Measurements from ENCODE around the gene ARL6.
"Not testable (repeated sequence)": the region's sequence is repeated elsewhere in the genome, so short reads cannot be mapped to it uniquely, and the experiment has no call there.

The ARL6 gene

GRCh38 chr3:97821774-97822358, 57.3 kb downstream of the ARL6 start, which contains the start of gene CRYBG3:
Gene CRYBG3 (plus strand): TSS chr3:97822011. CDS start chr3:97822207, 196 bp downstream.
- peak; percentile 72 for DNase-seq

GRCh38 chr3:97822359-97822775, 57.8 kb downstream of the ARL6 start:
- DNase-seq = no peak

- DNase-seq = no peak
Measured at GRCh38 chr3:97823046-97824004, 58.8 kb downstream of the ARL6 start.

GRCh38 chr3:97825101-97825500, 60.5 kb downstream of the ARL6 start:
- DNase-seq = no peak

- no peak for DNase-seq
Measured at GRCh38 chr3:97827741-97828471, 63.3 kb downstream of the ARL6 start.

DNA sequence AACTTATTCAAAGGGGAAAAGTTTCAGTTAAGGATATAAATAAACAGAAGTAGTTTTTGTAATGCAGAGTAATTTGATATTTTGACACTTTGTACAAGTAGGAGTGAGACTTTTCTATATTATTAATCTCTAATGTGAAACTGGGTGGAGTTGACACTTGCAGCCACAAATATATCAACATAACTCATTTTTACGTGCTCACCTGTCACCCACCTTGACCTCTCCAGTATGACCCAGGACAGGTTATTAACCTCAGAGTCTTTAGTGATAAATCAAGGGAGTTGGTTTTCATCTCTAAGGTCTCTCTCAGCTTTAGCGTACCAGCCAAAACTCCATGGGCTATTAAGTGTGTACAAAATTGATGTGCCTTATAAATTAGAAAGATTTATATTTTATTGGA, 64.6 kb downstream of the ARL6 start:
- DNase-seq = no peak

- no peak for DNase-seq
Measured at GRCh38 chr3:97830638-97831037, 66.1 kb downstream of the ARL6 start.

DNA sequence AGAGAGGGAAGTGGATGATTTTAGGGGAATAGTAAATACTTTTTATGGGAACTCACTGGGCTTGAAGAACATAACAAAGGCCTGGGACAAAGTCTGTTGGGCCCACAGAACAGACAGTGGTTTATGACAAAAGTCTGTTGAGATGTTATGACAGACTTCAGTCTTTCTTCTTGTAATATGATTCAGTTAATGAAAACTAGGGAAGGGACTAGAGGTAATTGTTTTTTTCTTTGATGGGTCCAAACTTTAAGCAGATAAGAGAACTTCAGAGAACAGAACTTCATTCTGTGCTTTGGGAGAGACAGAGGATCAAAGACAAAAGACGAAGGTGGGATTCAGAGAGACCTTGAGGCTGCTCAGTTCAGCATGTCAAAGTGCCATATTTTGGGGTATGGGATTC, 66.6 kb downstream of the ARL6 start:
- DNase-seq = no peak

- not testable (repeated sequence) for DNase-seq
Measured at GRCh38 chr3:97833184-97833583, 68.6 kb downstream of the ARL6 start.

- DNase-seq = no peak
Measured at GRCh38 chr3:97835761-97836160, 71.2 kb downstream of the ARL6 start.

- no peak for DNase-seq
Measured at GRCh38 chr3:97838393-97838792, 73.8 kb downstream of the ARL6 start.

DNA sequence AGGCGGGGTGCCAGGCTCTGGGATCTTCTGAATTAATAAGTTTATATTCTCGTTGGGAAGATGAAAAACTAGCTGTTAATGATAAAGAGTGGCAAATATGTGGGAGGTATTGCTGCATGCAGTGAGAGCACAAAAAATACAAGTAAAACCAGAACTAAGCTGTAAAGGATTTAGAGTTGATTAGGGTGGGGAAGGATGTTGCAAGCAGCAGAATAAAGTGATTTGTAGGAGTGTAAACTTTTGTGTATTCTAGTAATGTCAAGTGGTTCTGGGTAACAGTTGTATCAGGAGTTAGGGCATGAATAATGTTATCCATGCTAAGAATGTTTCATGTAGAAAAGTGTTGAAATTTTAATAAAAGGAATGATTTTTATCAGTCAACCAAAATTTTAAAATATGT, 75.4 kb downstream of the ARL6 start:
- DNase-seq = no peak

GRCh38 chr3:97841304-97841703, 76.7 kb downstream of the ARL6 start:
- no peak for DNase-seq

GRCh38 chr3:97841956-97842355, 77.4 kb downstream of the ARL6 start:
- DNase-seq = no peak

GRCh38 chr3:97848779-97849178, 84.2 kb downstream of the ARL6 start:
- no peak for DNase-seq

All from hematopoietic multipotent progenitor cell treated with erythropoietin and hydrocortisone succinate and interleukin-3 and kit ligand, for 8 days (in vitro differentiated cells).